Subcutaneous adipose tissue (tissue), 4 donors: ENCODE results near the gene SIRPA. TPM values are rescaled to one million over a fixed set of nuclear protein-coding genes. Genes with fewer than 3 reads are reported as not detected.

Experiments used
- CTCF ChIP-seq: fragments of 450-650 bp; IDR thresholded peaks from one replicate; pipeline ENCODE4 v1.5.1; 2016; ENCODE audit warnings: low read depth, mild to moderate bottlenecking, control low read depth, antibody characterized with exemption, moderate library complexity
- total RNA-seq, 4 donors: library from RNA; depleted of rRNA; stranded (reverse); fragments of >200 nt; gene quantifications; one replicate each; pipeline ENCODE4 v1.1.0, GENCODE V29; 2016

SIRPA gene
- total RNA-seq, 4 donors from 2014 or later = 35.0 to 101 (median 53.1) TPM

GRCh38 chr20:1853473-1853872 is 41.7 kb upstream of the SIRPA start:
- TF ChIP-seq CTCF = no peak

DNA sequence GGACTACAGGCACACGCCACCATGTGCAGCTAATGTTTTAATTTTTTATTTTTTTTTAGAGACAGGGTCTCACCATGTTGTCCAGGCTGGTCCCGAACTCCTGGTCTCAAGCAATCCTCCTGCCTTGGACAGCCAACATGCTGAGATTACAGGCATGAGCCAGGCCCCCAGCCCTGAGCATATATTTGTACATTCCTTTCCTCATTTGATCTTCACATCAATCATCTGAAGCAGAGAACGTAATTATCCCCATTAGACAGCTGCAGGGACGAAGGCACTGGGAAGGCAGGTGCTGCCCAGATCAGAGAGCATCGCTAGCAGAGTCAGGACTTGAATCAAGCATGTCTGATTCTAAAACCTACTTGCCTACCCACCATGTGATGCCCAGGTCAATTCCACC is 41.0 kb upstream of the SIRPA start:
- TF ChIP-seq CTCF = no peak

GRCh38 chr20:1855109-1855508 is 40.1 kb upstream of the SIRPA start:
- TF ChIP-seq CTCF = no peak

- TF ChIP-seq CTCF = no peak
Observed at GRCh38 chr20:1855690-1856089, 39.5 kb upstream of the SIRPA start.

- TF ChIP-seq CTCF = no peak
Observed at GRCh38 chr20:1856424-1856823, 38.8 kb upstream of the SIRPA start.

DNA sequence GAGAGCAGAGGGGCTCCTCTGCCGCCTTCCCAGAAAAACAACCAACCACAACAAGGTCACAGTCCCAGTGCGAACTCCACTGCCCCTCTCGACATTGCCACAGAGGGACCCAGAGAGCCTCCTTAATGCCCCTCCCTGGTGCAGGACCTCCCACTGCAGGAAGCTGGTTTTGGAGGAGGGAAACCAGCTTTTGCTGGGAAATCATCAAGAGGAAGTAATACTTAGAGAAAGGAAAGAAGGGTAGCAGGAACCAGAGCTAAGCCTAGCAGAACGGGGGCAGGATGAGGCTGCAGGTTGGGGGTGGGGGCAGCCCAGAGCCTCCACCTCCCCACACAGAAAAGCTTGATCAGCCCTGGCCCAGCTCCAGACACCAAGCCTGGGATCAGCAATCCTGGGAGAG is 37.7 kb upstream of the SIRPA start:
- TF ChIP-seq CTCF = no peak

DNA sequence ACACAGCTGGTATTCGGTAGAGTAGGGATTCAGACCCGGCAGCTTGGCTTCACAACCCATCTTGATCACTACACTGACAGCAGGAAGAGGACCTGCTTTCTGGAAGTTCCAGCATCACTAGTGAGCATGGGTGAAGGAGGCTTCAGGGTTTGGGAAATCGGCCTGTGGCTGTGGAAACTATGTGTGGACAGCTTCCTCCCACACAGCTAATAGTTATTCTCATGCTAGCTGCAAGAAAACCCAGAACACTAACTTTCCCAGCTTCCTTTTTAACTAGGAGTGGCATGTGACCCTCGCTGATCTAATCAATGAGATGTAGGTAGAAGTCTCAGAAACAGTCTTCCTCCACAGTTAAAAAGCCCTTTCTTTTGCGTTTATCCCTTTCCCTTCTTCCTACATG is 36.3 kb upstream of the SIRPA start:
- no peak for TF ChIP-seq CTCF
